Gastrocnemius medialis (tissue), 4 donors: ENCODE data around the gene PAX6.

Source experiments
- POLR2A ChIP-seq, 2 donors: fragments of 450-650 bp; IDR thresholded peaks; one replicate each; pipeline ENCODE4 v1.6.1; 2017; ENCODE audit warnings: antibody characterized with exemption in 2 of 2, mild to moderate bottlenecking in 2 of 2, moderate library complexity in 2 of 2
- TF ChIP-seq, protein P1 (sequence below), 5 experiments: fragments of 450-650 bp in 3 of 5; fragments of 200-600 bp in 2 of 5; sonication (generic) in 2 of 5; IDR thresholded peaks in 4 of 5; conservative IDR thresholded peaks in 1 of 5; 1 replicate in 4 of 5; 2 replicates in 1 of 5; pipeline ENCODE4 v1.5.1; 2016 to 2019; ENCODE audit warnings: antibody characterized with exemption in 5 of 5, mild to moderate bottlenecking in 3 of 5, moderate library complexity in 3 of 5

GRCh38 chr11:31841435-31841834 lies 30.3 kb upstream of the PAX6 start:
- TF ChIP-seq POLR2A (IDR thresholded peaks at IDR 0.05): no peak
- TF ChIP-seq, protein P1, sequence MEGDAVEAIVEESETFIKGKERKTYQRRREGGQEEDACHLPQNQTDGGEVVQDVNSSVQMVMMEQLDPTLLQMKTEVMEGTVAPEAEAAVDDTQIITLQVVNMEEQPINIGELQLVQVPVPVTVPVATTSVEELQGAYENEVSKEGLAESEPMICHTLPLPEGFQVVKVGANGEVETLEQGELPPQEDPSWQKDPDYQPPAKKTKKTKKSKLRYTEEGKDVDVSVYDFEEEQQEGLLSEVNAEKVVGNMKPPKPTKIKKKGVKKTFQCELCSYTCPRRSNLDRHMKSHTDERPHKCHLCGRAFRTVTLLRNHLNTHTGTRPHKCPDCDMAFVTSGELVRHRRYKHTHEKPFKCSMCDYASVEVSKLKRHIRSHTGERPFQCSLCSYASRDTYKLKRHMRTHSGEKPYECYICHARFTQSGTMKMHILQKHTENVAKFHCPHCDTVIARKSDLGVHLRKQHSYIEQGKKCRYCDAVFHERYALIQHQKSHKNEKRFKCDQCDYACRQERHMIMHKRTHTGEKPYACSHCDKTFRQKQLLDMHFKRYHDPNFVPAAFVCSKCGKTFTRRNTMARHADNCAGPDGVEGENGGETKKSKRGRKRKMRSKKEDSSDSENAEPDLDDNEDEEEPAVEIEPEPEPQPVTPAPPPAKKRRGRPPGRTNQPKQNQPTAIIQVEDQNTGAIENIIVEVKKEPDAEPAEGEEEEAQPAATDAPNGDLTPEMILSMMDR (IDR thresholded peaks at IDR 0.05 in 4 of 5, conservative IDR thresholded peaks at IDR 0.05 in 1 of 5): no peak
